C4-2B (cell line): ENCODE data around the gene GTPBP3.

Source experiments
- ZFX ChIP-seq: fragments of 450-650 bp; IDR thresholded peaks from 2 replicates; pipeline ENCODE4 v1.6.1; 2017
- TF ChIP-seq, protein P1 (sequence below): fragments of 450-650 bp; conservative IDR thresholded peaks from 2 replicates; pipeline ENCODE4 v1.5.1; 2017; ENCODE audit warnings: mild to moderate bottlenecking

DNA sequence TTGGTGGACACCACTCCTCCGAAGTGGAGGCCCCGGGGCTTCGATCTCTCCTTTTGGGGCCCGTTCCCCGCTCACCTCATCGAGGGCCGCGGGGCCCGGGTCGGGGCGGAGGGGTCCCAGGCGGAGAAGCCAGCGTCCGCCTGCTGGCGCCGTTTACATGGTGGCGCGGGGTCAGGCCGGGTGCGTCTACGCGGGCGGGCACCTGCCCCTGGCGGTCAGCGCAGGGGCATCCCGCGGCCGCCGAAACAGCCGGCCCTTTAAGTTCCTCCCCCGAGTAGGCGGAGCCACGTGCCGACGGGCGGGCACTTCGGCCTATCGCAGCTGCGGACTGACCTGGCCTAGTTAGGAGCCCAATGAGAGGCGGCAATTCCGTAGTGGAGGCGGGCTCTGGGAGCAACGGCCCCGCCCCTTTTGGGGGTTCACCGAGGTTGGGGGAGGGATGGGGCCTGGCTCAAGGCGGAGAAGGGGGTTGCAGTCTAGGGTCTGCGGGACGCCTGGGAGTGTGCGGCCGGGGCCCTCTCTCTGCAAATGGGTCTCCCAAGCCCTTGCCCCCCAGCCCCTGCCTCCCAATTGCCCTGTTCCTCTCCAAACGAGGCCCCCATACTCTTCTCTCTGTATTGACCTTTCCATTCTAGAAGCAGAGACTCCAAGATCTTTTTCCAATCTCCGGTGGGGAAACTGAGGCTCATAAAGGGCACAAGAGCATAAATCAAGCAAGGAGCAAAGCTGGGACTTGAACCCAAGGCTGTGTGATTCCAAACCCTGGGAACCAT lies 34.0 kb upstream of the GTPBP3 start, which contains the start of gene ABHD8:
- TF ChIP-seq, protein P1, sequence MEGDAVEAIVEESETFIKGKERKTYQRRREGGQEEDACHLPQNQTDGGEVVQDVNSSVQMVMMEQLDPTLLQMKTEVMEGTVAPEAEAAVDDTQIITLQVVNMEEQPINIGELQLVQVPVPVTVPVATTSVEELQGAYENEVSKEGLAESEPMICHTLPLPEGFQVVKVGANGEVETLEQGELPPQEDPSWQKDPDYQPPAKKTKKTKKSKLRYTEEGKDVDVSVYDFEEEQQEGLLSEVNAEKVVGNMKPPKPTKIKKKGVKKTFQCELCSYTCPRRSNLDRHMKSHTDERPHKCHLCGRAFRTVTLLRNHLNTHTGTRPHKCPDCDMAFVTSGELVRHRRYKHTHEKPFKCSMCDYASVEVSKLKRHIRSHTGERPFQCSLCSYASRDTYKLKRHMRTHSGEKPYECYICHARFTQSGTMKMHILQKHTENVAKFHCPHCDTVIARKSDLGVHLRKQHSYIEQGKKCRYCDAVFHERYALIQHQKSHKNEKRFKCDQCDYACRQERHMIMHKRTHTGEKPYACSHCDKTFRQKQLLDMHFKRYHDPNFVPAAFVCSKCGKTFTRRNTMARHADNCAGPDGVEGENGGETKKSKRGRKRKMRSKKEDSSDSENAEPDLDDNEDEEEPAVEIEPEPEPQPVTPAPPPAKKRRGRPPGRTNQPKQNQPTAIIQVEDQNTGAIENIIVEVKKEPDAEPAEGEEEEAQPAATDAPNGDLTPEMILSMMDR, result peak; percentile 78
- TF ChIP-seq ZFX, result peak; percentile 53; the same call in 1 of the 2 replicates
